ENCODE data around the gene FBP2.

The FBP2 gene

DNA sequence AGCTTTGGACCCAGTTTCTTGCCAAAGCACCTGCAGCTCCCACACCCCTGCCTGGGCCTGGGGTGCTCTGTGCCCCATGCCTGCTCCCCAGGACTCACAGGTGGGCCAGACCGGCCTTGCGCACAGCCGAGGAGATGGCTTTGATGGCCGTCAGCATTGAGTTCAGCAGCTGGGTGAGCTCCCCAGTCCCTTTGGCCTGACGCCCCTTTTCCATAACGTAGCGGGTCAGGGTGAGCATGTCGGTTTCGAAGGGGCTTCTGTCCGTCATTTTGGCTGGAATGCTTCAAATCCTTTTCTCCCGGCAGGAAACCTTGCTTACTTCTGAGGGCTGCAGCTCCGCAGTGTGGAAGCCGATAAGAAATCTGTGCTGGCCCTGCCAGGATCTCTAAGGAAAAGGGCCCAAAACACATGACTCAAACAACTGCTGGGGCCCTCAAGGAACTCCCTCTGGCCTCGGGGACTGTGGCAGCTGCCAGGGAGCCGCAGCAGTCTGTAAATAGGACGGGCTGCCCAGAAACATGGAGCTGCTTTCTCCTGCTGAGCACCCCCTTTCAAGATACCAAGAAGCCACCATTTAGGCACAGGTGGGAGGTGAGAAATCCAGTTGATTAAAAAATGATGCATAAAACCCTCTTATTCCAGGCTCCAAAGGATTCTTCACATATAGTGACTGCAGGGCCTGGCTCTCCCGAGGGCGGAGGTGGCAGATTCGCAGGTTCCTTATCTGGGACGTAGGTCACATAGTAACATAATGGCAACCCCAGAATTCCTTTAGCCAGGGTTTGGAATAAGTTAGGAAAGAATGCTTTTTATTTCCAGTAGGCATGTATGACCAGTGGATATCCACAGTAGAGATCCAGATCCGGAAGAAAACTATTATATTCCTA is at the start of gene FBP2:
TSS of gene FBP2 (minus strand) at position 366 of the 887 bp plus-strand sequence. CDS start at position 268, 98 bp downstream.
- intact Hi-C loops (cut with DNase I) = no loop called here
- DNase-seq = peak in 1 of 10 donors; percentile 74

DNA sequence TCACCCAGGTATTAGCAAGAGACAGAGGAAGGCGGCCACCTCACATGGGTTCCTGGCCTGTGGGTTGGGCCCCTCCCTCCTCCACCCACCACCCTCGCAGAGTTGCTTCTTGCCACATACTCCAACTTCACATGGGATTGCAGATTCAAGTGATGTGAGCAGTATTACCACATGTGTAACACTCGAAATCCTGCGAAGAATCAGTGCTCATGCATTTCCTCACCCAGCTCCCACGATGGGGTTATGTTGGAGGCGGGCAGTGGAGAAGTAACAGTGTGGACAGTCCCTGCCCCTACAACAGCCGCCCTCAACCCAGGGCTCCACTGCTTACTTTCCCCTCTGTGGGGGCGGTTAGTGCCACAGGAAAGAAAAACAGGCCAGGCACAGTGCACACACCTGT is 49.6 kb upstream of the FBP2 start:
- DNase-seq = peak in 1 of 10 donors; percentile 25
- intact Hi-C loops (cut with DNase I) = no loop called here

DNA sequence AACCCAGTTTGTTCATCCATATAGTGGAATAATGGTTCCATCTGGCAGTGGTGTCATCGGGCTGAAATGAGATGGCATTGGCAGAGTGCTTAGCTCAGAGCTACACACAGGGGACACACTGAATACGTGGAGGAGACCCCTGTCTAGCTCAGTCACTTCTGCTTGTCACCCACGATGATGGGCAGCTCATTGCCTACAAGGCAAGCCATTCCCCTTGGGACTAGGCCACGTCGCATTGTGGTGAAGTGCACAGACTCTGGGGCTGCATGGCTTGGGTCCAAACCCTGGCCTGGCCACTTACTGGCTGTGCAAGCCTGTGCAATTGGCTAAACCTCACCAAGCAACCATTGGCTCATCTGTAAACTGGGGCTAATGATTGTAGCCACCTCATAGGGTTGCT is 48.9 kb upstream of the FBP2 start:
- intact Hi-C loops (cut with DNase I) = no loop called here
- DNase-seq = peak in 1 of 10 donors; percentile 24

DNA sequence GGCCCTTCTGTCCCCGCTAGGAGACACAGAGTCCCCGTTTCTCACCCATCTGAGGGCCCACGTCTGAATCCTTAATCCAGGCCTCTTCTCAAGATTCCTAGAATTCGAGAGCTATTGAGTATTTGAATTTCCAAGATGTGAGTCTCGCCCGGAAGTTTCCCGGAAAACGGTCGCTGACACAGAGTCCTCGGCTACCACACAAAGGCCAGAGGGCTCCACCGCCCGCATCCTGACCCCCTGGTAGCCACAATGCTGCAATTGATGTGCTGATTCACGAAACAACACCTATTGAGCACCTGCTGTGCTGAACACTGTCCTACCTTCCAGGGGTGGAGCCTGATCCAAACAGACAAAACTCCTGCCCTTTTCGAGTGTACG is 46.4 kb upstream of the FBP2 start:
- DNase-seq = peak in 1 of 10 donors; percentile 24
- intact Hi-C loops (cut with DNase I) = no loop called here

DNA sequence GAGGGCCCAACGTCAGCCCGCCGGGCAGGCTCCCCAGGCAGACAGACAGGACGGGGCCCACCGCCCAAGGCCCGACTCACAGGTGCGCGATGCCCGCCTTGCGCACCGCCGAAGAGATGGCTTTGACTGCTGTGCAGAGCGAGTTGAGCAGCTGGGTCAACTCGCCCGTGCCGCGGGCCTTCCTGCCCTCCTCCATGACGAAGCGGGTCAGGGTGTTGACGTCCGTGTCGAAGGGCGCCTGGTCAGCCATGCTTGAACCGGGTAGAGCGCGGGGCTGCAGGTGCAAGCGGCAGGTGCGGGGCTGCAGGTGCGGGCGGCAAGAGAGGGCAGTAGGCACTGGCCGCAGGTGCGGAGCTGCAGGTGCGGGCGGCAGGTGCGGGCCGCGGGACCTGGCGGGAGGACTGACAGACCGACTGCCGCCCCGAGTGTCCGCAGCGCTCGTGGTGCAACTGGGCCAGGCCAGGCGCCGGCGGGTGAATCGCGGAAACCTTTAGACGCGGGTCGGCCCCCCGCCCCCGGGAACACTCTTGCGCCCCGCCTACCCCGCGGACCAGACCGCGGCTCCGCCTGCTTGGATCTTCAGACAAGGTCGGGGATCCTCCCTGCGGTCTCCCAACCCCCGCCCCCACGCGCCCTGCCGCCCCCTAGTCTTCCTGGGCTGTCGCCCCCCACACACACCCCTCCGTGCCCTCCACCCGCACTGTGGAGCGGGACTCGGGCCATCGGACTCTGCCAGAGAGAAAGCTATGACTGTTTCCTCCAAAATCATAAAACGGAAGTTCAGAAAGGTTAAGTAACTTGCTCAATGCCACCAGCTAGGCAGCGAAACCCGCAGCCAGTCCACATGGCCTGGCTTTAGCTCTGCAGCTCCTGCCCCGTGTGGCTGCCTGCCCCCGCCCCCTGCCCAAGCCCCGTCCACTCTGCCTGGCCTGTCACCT is 45.7 kb upstream of the FBP2 start, which contains the start of gene FBP1:
TSS of gene FBP1 (minus strand) at position 458 of the 938 bp plus-strand sequence. CDS start at position 250, 208 bp downstream.
- intact Hi-C loops (cut with DNase I) = no loop called here
- DNase-seq = peak in 3 of 10 donors; percentile 17 to 89 (median 82)

DNA sequence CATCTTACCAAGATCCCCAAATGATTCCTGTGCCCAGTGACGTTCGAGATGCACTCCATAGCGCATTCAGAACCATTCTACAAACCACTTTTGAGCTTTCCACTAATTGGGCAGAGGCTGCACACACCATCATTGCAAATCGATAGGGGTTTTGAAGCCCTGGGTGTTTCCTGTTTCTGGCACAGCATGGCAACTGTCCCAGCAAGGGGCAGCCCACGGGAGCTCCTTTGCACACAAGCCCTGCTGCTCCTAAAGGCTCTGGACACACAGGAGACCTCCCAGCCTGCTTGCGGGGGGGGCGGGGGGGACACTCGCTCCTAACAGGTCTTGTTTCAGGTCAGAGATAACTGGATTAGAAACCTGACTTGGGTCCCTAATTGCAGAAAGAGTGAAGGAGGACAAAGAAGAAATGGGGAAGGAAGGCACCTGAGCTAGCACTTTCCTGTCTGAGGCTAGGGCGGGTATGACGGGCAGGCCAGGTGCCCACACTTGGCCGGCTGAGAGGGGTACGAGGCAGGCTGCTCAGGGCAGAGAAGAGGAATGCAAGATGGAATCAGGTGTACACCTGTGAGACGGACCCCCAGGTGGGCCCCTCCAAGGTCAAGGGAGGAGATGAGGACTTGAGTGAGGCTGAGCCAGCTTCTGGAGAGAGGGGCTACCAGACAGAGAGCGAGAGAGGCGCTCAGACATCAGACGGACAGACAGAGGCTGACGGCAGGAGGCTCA is 44.9 kb upstream of the FBP2 start:
- intact Hi-C loops (cut with DNase I) = no loop called here
- peak in 1 of 10 donors; percentile 25 for DNase-seq

DNA sequence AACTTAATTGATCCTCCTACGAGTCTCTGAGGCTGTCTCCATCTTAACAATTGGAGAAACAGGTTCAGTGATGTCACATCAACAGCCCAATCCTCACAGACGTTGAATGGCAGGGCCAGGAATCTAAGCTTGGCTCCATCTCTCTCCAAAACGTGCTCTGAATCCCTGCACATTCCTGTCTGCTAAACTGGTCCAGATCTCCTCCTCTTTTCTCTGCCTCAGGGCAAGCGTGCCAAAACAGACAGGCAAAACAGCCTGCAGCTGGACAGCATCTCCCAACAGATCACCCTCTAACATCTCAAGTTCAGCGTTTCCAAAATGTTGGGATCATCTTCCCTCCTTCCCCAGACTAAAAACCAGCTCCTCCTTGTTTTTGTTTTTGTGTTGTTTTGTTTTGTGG is 39.1 kb upstream of the FBP2 start:
- intact Hi-C loops (cut with DNase I) = no loop called here
- DNase-seq = no peak

DNA sequence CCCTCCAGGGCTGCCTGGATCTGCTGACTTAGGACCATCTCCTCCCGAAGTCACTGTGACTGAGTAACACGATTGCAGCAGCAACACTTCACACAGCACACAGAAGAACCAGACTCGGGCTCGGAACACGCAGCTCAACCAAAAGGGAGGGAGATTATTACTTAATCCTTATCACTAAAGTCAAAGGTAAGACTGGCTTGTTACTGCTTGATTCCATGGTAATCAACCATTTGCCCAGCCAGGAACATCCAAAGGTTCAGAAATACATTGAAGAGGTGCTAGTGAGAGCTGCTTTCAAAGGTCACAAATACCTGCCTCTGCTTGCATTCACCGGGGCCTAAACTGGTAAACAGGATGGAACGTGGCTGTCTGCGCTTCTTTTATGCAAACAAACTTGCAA is 38.0 kb upstream of the FBP2 start:
- DNase-seq = no peak
- intact Hi-C loops (cut with DNase I) = no loop called here

DNA sequence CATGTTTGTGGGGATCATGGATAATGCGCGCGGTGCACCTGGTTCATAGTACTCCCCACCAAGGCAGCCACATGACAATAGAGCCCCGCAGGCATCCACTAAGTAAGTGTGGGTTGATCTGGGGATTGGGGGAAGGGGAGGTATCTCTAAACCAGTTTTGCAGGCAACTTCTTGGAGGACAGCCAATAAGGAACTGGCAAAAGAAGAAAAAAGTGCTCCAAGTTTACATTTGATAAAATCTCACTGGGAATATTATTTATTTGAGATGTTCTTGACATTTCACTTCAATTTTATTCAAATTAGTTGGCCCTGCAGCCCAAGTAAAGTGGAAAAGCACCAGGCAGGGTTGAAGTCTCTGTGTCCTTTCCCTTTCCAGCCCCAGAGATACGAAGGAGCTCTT is 37.2 kb upstream of the FBP2 start:
- peak in 1 of 10 donors; percentile 8 for DNase-seq
- intact Hi-C loops (cut with DNase I) = no loop called here

DNA sequence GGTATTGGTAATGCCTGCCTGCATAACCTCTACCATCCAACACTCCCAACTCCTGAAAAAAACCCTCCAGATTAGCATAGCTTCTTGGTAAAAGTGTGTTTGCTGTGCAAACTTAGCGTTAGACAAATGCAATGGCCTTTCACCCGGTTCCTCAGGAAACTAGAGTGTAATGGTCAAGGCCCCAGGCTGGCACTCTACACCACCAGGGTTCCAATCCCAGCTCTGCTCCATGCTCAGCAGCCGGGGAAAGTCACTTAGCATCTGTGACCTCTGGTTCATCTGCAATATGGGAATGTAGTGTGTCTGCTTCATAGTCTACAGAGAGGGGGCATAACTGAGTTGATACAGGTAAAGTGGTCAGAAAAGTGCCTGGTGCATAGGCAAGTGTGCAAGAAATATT is 36.7 kb upstream of the FBP2 start:
- intact Hi-C loops (cut with DNase I) = no loop called here
- peak in 1 of 10 donors; percentile 8 for DNase-seq

DNA sequence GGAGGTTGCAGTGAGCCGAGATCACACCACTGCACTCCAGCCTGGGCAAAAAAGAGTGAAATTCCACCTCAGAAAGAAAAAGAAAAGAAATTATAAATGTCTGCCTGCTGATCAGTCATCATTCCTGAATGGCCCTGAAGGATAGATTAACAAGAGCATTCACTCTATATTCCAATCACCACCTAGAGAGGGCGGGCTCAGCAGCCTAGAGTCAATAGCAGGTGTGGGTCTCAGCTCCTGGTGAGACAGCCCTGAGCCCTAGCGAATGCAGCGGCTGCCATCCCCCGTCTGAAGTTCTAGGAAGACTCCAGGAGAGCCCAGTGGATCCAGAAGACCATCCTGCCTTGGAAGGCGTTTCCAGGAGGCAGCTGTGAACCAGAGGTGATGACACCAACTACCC is 33.7 kb upstream of the FBP2 start:
- intact Hi-C loops (cut with DNase I) = no loop called here

DNA sequence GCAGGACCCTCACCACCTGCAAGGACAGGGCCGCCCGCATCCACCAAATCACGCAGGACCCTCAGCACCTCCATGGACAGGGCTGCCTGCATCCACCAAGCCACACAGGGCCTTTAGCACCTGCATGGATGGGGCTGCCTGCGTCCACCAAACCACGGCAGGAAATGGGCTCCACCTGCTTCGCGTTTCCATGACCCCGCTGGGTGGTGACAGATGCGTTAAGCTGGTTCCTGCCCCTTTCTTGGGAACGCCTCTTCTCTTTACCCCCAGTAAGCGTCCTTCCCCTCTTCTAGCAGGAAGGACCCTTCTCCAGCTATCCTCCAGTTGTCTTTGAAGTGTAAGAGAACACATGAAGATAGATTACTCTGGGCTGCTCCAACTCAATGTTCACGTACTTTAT is 32.2 kb upstream of the FBP2 start:
- DNase-seq = no peak
- intact Hi-C loops (cut with DNase I) = no loop called here

More for the DNA sequence above, 33.7 kb upstream of the FBP2 start:
- DNase-seq = peak in 1 of 10 donors; percentile 11

DNA sequence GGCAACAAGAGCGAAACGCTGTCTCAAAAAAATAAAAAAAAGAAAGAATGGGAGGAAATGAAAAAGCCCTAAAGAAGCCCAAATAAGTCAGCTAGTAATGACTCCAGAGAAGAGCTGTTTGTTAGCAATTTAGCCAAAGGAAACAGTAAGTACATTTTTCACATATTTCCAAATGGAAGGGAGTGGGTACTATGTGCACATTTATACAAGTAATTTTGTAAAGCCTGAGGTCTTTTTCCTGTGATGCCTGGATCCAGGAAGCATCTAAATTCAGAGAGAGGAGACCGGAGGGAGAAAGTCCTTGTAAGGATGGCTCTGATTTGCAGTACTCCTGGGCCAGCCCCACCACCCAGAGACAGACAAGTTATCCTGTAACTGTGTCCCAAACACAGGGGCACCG is 31.0 kb upstream of the FBP2 start:
- DNase-seq = no peak
- intact Hi-C loops (cut with DNase I) = no loop called here

DNA sequence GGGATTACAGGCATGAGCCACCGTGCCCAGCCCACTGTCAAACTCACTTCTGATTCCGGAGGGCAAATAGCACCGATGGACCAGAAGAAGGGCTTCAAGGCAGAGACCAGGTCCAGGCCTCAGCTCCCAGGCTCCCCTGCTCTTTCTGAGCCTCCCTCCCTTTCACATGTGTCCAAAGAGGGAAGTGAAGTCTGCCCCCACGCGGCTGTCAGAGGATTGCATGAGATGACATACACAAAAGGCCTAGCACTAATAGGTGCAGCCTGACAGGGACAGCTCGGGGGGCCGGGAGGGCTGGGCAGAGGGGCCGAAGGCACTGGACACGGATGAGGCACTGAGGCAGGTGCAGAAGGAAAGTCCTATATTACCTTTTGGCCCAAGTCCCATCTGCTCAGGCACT is 29.6 kb upstream of the FBP2 start:
- peak in 1 of 10 donors; percentile 83 for DNase-seq

DNA sequence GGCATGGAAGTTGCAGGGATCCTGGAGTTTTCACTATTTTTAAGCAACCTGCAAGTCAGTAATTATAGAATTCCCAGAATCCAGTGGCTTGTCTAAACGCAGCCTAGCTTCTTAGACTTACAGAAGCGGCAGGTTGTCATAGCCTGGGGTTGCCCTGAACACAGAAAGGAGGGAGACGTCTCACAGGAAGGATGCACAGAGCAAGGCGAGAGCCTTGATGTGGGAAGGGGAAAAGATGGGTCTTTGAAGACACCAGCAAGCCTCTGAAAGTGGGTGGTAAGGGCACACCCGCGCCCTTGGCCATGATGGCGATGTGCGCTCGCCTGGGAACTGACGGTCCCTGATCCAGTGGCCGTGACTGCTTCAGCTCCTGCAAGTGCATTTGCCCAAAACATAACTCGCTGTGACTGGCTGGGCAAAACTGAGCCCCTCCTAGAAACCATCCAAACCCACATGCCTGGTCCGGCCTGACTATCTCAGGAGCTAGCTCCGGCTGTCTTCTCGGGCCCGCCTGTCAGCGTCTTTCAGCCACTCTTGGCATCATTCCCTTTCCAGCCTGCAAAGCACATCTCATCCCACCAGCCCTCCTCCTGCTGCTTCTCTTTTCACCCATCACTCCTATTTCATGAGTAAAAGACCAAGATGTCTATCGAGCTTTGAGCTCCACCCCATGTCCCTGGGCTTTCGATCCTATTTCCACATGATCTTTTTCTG is 28.6 kb upstream of the FBP2 start:
- intact Hi-C loops (cut with DNase I) = no loop called here
- DNase-seq = no peak

More for the DNA sequence above, 29.6 kb upstream of the FBP2 start:
- intact Hi-C loops (cut with DNase I) = no loop called here

DNA sequence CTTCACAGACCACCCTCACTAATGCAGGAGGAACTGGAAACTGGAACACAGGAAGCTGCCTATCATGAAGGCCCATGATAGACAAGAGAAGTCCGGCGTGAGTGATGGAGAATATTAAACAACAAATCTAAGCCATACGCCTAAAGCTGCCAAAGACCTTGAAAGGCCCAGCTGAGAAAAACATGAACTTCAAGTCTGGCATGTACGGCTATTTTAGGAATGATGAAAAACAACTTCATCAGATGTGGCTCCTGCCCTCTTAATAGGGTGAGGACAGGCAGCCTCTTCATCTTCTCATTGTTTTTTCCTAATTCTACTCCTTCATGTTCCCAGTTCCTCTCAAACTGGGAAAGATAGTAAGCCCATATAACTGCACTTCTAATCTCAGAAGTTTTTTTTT is 25.4 kb upstream of the FBP2 start:
- DNase-seq = no peak
- intact Hi-C loops (cut with DNase I) = no loop called here

DNA sequence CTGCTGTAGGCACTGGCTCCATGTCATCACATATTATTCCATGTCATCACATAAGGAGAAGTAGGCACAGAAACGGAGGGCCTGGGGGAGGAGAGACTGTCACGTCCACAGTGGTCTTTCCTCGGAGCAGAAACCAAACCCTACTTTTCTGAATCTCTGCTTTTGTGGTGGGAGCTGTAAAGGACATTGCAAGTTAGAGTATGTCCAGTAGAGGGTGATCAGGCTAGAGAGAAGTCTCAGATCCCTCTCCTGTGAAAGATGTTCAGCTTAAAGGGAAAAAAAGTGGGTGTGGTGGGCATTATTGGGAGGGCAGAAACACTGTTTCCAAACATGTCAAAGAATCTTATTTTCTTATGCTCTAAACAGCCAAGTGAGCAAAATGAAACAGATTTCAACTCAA is 19.4 kb upstream of the FBP2 start:
- intact Hi-C loops (cut with DNase I) = no loop called here

DNA sequence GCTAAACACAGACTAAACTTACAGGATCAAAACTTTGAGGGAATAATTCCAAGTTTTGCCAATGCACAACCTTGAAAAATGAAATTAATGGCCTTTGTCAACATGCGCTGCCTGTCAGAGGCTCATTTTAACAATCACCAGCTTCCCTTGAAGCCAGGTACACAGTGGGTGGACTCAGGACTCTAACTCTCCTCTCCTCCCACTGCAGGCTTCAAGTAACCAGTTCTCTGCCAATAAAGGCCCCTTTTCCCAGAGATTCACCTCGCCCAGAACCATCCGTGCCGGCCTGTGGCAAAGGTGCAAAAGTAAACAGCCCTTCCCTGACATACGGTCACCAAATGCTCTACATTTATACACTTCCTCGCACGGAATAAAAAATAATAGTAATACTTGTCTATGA is 18.4 kb upstream of the FBP2 start:
- intact Hi-C loops (cut with DNase I) = no loop called here
- DNase-seq = peak in 1 of 10 donors; percentile 24

More for the DNA sequence above, 19.4 kb upstream of the FBP2 start:
- DNase-seq = no peak

DNA sequence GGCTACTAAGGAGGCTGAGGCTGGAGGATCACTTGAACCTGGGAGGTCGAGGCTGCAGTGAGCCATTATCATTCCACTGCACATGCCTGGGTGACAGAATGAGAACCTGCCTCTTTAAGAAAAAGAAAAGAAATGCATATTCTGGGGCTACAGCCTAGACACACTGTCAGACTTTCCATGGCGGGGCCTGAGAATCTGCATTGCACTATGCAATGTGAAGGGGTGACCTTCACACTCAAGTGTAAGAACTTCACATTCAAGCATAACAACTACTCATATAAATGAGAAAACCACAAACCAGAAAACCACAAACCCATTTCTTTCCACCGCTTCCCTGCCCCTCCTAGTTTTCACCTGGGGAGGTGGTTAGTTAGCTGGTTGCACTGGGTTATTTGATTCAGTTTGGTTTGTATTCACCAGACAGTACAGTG is 18.0 kb upstream of the FBP2 start:
- intact Hi-C loops (cut with DNase I) = no loop called here
- no peak for DNase-seq

DNA sequence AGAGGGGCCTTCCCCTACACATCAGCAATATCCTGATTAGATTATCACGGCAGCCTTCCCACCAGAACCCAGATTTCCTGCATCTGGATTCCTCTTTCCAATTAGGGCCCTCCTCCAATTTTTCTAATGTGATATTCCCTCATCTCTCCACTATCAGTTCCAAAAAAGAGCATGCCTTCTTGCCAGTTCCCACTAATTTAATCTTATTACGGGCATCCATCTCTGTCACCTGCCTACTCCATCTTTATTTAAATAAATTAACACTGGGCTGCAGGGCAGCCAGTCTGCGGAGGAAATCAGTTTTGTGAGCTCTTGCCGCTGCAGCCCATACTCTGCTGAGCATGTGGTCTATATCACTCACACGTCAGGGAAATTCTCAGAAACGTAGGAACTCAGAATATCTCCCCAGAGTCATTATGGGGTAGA is 16.6 kb upstream of the FBP2 start:
- no peak for DNase-seq
- intact Hi-C loops (cut with DNase I) = no loop called here

All from posterior cingulate gyrus (tissue), 11 donors.